GM21367 (cell line): ENCODE measurements around the gene CTNNA1.
"Not testable (repeated sequence)": the region's sequence is repeated elsewhere in the genome, so short reads cannot be mapped to it uniquely, and the experiment has no call there.

Experiments
- ATAC-seq: cut with Tn5 transposase; IDR thresholded peaks from one replicate; pipeline ENCODE4 v1.9.1; 2021; ENCODE audit not compliant: unreplicated experiment

Gene CTNNA1

DNA sequence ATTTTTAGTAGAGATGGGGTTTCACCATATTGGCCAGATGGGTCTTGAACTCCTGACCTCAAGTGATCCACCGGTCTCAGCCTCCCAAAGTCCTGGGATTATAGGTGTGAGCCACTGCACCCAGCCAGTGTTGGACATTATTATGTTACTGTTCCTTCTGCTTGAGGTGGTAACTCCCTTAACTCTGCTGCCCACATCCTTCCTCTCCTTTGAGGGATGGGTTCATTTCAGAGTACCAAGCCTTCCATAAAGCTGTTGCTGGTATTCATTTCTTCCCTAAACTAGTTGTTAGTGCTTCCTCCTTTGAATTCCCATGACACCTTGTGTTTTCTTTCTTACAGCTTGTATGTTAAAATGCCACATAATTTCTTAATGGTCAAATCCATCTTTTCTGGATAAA is 54.0 kb downstream of the CTNNA1 start:
- no peak for ATAC-seq

DNA sequence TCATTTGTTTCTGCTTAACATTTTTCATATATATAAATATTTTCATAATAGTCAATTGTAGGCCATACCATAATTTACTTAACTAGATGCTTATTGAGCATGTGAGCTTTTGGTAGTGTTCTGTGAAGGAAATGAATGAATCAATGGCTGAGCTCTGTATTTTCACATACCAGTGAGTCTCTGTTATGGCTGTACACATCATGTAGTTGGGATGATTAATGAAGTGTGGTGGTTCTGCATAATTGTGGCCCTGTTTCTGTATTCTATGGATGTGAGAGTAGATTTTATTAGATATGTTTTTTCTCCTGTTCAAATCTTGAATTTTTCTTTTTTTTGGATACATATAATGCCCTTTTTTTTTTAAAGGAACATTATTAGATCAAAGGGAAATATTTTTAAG is 56.2 kb downstream of the CTNNA1 start:
- no peak for ATAC-seq

DNA sequence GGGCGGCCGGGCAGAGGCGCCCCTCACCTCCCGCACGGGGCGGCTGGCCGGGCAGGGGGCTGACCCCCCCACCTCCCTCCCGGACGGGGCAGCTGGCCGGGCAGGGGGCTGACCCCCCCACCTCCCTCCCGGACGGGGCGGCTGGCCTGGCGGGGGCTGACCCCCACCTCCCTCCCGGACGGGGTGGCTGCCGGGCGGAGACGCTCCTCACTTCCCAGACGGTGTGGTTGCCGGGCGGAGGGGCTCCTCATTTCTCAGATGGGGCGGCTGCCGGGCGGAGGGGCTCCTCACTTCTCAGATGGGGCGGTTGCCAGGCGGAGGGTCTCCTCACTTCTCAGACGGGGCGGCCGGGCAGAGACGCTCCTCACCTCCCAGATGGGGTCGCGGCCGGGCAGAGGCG is 57.6 kb downstream of the CTNNA1 start:
- not testable (repeated sequence) for ATAC-seq

DNA sequence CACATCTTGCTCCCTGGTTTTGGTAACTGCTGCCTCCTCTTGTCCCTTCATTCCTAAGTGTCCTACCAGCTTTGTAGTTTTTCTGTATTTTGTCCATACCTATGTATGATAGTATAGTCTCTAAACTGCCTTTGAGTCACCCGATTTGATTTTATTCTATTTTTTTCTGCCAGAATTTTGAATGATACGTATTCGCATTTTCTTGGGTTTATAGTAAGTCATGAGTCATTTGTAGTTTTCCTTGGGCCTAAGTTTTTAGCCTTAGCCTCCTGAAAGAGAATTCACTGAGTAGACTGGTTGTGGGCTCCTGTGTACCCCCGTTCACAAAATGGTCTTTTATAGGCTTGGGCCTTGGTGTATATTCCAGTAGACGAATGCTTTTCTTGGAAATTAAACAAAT is 62.3 kb downstream of the CTNNA1 start:
- no peak for ATAC-seq

DNA sequence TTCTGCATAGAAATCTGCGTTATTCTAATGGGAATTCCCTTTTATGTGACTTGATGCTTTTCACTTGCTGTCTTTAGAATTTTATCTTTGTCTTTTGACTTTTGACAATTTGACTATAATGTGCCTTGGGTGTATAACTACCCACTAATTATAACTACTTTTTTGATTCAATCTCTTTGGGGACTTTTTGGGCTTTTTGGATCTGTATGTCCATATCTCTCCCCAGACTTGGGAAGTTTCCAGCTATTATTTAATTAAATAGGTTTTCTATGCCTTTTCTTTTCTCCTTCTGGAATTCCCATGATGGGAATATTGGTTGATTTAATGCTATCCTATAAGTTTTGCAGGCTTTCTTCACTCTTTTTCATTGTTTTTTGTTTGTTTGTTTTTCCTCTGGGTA is 64.0 kb downstream of the CTNNA1 start:
- no peak for ATAC-seq

DNA sequence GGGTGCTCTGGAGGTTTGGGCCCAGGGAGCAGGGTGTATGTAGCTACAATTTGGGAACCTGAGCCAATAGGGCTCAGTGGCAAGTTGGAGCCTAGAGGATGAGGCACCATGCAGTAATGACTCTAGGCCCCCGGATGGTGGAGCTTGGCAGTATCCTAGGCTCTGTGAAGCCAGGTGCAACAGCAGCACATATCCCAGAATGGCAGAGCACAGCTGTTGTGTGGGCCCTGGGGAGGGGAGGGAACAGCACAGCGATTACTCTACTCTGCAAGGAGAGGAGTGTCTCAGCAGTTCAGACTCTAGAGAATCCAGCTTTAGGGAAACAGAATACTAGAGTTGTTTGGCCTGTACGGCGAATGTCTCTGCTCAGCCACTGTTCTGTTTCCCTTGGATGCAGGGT is 65.9 kb downstream of the CTNNA1 start:
- ATAC-seq = no peak

DNA sequence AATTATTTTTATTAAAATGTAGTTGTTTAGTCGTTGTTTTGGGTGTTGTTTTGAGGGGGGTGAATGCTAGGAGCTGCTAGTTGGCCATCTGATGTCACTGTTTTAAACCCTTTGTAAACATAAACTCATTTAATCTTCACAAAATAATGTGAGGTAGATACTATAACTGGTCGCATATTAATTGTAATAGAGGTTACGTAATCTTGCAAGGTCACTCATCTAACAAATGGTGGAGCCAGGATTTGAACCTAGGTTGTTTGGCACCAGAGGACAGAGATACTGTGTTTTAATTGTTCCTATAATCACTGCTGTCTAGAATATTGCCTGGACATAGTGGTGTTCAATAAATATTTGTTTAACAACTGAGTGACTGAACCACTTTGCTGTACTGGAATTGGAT is 67.5 kb downstream of the CTNNA1 start:
- ATAC-seq = no peak

DNA sequence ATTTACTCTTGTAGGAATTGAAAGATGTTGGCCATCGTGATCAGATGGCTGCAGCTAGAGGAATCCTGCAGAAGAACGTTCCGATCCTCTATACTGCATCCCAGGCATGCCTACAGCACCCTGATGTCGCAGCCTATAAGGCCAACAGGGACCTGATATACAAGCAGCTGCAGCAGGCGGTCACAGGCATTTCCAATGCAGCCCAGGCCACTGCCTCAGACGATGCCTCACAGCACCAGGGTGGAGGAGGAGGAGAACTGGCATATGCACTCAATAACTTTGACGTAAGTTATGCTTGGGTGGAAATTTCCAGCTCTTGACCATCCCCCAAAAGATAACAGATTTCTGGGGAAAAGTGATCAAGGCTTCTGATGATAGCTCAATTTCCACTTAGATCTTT is 71.3 kb downstream of the CTNNA1 start:
- ATAC-seq = no peak

DNA sequence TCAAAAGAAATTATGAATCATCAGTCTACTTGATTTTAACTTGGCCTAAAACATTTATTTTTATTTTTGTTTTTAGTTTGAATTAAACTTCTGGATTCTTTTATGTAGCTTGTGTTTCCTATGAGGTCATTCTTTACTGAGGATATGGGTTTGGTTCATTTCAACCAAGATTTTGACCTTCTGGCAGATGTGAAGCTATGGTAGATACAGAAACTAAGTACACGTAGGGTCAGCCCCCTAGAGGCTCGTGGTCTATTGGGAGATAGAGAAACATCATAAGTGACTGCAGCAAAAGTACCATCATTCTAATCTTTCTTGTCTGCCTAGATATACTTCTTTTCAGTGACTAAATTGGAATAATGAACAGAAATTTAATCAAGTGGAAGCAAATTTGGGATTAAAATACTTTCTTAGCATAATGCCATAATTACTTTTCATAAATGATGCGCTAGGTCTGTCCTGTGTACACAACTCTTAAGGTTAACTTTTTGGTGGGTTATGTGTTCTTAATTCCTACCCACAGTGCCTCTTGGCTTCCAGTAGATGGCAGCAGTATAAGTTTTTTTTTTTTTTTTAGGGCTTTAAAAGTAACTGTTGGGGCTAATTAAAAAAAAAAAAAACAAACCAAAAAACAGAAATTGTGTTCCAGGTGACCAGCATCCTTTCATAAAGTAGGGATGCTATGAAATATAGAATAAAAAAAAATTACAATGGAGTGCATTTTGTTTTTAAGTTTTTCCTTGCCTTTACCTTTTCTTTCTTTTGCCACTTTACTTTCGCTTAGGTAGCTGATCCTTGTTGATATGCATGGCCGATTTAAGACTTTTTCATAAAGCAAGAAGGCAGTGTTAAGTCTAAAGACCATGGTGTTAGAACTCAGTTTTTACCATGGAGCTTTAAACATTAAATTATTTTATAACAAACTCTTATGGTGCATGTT is 72.0 kb downstream of the CTNNA1 start:
- no peak for ATAC-seq

DNA sequence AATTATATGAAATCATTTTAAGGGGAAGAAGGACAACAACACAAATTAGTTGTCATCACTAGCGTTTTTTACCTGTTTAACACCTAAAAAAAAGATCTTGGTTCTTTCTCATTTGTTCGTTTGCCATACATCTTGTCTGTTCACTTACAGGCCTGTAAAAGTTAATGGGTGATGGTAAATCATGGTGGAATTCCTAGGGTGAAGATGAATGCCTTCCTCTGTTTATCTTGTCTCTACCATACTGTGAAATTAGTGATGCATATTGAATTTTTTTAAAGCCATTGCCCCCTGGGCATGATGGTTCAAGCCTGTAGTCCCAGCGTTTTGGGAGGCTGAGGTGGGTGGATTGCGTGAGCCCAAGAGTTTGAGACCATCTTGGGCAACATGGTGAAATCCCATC is 75.3 kb downstream of the CTNNA1 start:
- ATAC-seq = no peak

DNA sequence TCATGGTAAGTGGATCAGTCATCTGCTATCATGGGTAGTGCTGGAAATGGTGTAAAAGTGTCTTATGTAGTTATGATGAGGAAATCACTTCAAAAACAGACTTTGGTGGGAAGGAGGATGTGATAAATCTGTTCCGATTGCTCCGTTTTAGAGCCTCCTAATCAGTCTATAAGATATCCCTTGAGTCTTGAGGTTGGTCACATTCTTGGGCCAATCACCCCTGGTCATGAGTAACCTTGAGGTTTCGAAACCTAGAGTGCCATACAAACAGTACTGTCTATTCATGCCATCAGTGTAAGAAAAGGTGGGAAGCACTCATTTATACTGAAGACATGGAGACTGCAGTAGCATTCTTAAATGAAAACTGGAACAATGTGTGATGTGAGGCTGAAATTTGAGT is 76.1 kb downstream of the CTNNA1 start:
- ATAC-seq = no peak

DNA sequence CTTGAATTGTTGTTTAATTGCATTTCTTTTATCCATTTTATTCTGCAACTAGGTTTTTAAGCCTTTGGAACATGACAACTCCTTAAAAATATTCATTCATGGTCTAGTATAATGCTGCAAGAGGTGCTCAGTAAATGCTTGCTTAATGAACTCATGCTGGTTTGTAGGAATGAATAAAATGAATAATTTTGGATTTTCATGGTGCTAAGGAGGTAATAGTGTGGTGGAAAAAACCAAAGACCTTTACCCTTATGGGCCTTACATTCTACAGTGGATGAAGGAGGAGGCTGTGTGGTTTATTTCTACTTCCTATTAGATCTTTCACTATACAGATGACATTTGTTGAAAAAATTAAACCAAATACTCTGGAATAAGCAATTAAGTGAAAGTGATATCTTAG is 78.5 kb downstream of the CTNNA1 start:
- ATAC-seq = no peak

DNA sequence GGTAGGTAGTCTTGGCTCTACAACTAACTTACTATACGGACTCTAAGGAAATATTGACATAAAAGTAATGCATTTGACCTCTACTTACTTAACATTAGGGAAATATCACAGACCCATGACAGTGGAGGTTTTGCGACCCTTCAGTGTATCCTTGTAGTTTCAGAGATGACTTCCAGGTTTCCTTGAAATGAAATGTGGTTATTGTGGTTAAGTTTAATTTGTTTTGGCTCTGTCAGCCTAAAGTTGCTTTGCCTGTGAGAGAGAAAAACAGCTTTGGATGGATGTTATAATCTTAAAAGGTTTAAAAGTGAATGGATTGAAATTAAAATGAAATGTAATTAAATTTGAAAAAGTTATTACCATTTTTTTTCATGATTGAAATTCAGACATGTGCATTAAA is 79.0 kb downstream of the CTNNA1 start:
- no peak for ATAC-seq

DNA sequence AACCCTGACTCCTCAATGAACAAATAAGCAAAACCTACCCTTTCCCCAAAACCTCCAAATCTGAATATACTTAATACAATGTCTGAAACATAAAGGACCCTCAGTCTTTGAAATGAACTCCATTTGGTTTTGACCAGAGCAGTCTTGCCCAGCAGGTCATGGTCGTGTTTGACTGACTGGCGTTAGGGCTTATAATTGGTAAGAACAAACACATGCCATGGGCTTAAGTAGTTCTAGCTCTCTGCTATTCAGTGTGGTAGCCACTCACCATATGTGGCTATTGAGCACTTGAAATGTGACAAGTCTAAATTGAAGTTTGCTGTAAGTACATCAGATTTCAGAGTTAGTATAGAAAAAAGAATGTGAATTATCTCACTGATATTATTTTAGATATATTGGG is 79.9 kb downstream of the CTNNA1 start:
- no peak for ATAC-seq

DNA sequence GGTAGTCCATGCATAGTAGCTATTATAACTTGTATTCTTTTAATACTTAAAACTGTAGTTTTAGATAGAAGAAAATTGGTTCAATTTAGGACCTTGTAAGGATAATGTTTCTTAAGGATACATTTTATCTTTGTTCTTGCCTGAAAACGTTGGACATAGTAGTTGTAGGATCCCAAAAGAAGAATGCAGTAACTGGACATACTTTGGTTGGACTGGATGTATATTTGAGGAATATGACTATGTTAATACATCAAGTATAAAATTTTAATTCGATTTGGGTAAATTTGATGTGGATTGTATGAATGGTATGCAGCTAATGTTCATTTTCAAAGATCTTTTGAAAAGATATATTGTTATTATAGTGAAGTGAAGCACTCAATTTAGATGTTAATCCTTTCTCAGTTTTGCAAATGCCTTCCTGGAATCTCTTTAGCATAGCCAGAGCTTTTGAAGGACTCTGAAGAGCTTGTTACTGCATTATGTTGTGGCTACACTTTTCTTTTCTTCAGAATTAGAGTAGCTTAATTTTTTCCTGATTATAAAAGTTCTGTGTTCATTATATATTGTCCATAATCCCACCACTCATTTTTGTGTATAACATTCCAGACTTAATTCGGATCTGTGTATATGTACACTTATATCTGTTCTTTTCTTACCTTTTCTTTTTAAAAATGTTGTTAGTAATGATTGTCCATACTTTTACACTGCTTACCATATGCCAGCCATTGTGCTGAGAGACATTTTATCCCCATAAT is 80.7 kb downstream of the CTNNA1 start:
- no peak for ATAC-seq

DNA sequence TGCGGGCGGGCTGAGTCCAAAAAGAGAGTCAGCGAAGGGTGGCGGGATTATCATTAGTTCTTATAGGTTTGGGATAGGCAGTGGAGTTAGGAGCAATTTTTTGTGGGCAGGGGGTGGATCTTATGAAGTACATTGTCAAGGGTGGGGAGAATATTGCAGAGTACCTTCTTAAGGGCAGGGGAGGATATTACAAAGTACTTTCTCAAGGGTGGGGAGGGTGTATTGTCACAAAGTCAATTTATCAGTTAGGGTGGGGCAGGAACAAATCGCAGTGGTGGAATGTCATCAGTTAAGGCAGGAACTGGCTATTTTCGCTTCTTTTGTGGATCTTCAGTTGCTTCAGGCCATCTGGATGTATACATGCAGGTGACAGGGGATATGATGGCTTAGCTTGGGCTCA is 81.6 kb downstream of the CTNNA1 start:
- ATAC-seq = not testable (repeated sequence)

DNA sequence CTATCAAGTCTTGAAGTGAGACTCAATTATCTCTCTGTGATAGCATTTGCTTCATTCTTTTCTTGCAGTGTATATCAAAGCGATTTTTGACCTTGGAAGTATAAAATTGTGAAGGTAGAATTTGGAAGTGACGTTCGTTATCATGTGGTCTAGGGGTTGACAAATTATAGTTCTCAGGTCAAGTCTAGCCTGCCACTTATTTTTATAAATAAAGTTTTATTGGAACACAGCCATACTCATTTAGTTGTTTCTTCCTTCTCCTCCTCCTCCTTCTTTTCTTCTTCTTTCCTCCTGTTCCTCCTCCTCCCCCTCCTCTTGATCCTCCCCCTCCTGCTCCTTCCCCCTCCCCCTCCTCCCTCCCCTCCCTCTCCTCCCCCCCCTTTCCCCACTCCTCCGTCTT is 83.9 kb downstream of the CTNNA1 start:
- ATAC-seq = no peak

DNA sequence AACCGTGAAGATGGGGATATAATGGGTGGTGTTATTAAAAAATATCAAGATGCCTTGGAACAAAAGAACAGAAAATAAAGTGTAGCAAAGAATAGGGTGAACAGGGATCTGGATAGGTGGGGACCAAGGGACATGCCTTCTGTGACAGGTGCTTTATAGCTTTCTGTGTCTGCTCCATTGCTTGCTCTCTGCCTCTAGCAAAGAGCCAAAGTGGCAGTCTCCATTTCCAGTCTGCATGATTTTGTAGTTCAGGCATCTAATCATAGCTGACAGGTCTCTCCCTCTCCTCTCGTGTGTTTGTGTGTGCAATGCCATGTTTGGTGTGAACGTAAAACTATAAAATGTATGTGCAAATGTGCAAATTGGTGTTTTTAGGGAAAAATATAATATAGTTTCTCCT is 86.9 kb downstream of the CTNNA1 start:
- ATAC-seq = no peak

DNA sequence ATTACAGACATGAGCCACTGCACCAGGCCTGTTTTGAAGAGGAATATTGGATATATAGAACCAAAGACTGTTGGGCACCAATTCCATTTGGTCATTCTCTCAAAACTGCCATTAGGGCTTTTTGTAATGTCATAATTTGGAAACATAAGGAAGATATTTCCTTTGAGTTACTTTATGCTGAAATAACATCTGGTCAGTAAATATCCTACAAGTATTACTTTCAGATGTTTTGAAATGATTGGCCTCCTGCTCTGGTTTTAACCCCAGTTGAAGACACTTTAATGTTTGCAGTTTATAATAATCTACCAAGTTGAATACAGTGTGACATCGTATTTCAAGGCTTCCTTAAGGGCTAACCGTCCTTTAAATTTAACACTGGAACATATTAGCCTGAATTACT is 88.3 kb downstream of the CTNNA1 start:
- no peak for ATAC-seq

DNA sequence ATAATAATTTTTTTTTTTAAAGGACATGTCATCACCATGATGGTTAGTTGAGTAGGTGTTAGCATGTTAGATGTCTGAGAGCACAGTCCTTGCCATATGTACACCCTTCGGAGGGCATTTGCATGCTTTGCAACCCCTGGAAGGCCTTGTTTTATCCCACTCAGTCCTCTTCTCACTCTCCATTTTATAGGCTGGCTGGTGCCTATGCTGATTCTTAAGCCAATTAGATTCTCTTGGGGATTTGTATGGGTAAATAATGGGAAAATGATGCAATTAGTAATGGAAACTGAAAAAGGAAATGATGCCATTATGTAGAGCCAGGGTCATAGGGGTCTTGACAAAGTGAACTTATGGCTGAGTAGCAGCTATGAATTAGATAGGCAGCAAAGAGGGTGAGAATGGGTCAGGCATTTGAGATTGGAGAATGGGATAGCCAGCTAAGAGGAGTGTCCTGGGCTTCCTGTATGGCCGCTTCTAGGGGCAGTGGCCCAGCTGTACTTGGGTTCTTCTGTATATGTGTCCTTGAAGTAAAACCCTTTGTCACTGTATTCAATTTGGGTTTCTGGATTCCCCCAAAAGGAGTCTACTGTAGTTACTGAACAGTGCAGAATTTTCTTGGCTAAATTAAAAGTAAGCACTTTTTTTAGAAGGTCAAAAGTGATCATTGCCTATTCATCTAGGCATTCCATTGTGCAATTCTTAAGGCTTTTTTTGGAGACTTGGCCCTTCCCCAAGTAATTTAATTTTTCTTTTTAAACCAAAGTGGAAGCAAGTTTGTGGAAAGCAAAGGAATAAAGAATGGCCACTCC is 90.3 kb downstream of the CTNNA1 start:
- ATAC-seq = no peak

DNA sequence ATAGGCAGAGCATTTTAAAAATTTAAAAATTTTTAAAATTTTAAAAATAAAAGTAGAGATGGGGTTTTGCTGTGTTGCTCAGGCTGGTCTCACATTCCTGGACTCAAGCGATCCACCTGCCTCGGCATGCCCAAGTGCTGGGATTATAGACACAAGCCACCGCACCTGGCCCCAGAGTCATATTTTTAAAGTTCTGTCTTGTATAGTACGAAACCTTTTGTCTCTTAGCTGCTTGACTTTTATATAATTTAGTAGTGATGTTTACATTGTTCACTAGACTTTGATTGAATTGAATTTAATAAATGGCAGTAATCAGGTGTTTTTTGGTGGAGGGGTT is 90.9 kb downstream of the CTNNA1 start:
- no peak for ATAC-seq
